Type B pancreatic cell (in vitro differentiated cells): ENCODE measurements around the gene TGFA. TPM values are rescaled to one million over a fixed set of nuclear protein-coding genes. Genes with fewer than 3 reads are reported as not detected.

ENCODE experiments used
- DNase-seq: peaks from one replicate; pipeline ENCODE4 v3.0.0; 2021; ENCODE audit warnings: mixed read lengths; ENCODE audit not compliant: unreplicated experiment; ENCODE audit errors: extremely low spot score
- H3K27ac Mint-ChIP-seq: 2 replicates; pipeline ENCODE4 v1.8.0; 2021; ENCODE audit warnings: mild to moderate bottlenecking, mixed read lengths
- H3K27me3 Mint-ChIP-seq: 2 replicates; pipeline ENCODE4 v1.8.0; 2021; ENCODE audit warnings: mixed read lengths
- H3K36me3 Mint-ChIP-seq: 2 replicates; pipeline ENCODE4 v1.8.0; 2021; ENCODE audit warnings: mixed read lengths
- H3K4me1 Mint-ChIP-seq: one replicate; pipeline ENCODE4 v1.8.0; 2021; ENCODE audit warnings: mixed read lengths; ENCODE audit not compliant: unreplicated experiment
- H3K4me3 Mint-ChIP-seq: 2 replicates; pipeline ENCODE4 v1.8.0; 2021; ENCODE audit warnings: mild to moderate bottlenecking, mixed read lengths
- H3K9me3 Mint-ChIP-seq: 2 replicates; pipeline ENCODE4 v1.8.0; 2021; ENCODE audit warnings: mixed read lengths
- CTCF ChIP-seq: fragments of 200-600 bp; sonication (generic); conservative IDR thresholded peaks from 2 replicates; pipeline ENCODE4 v1.5.0; 2021; ENCODE audit warnings: antibody characterized with exemption, mild to moderate bottlenecking
- total RNA-seq: library from RNA; stranded (reverse); gene quantifications from 2 replicates; pipeline ENCODE4 v1.2.1, GENCODE V29; 2021; ENCODE audit warnings: low replicate concordance

The TGFA gene
- total RNA-seq, 1 donor from 2014 or later: 6.8 TPM

- Mint-ChIP-seq H3K9me3 (no peaks in the 10 kb centered on the region), H3K36me3 (peaks cover 5% of the 10 kb centered on the region), H3K27ac (no peak overlapping the region), H3K4me3 (peak overlapping the region; percentile 25), H3K27me3 (peaks cover 54% of the 10 kb centered on the region), H3K4me1 (peaks cover 14% of the 10 kb centered on the region)
- DNase-seq: no peak
- no peak for TF ChIP-seq CTCF
These were observed 4.4 kb downstream of the TGFA start for GRCh38 chr2:70549064-70549710.

DNA sequence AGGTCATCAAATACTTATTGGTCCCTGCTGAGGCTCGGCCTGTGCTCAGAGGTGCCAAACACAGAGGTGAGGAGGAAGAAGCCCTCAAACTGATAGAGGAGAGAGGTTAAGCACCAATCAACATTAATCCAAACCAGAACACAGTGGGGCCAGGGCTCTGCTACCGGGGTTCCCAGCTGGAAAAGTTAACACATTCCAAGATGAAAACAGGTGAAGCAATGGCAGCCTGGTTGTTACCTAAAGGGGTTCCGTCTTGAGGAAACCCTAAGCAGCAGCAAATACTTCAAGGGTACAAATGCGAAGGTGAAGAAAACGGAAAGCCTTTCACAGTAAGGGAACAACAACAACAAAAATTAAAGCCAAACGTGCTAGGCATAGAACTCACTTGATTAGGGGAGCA, 5.4 kb downstream of the TGFA start:
- no peaks in the 10 kb centered on the region for H3K9me3 Mint-ChIP-seq
- H3K4me3 Mint-ChIP-seq: no peak overlapping the region
- peaks cover 5% of the 10 kb centered on the region for H3K36me3 Mint-ChIP-seq
- no peak for TF ChIP-seq CTCF
- H3K27me3 Mint-ChIP-seq: peaks cover 50% of the 10 kb centered on the region
- H3K4me1 Mint-ChIP-seq: peaks cover 12% of the 10 kb centered on the region
- no peak overlapping the region for H3K27ac Mint-ChIP-seq
- DNase-seq: no peak

GRCh38 chr2:70546885-70547284, 6.7 kb downstream of the TGFA start:
- H3K9me3 Mint-ChIP-seq: no peaks in the 10 kb centered on the region

GRCh38 chr2:70546376-70546775, 7.2 kb downstream of the TGFA start:
- DNase-seq: no peak
- Mint-ChIP-seq H3K27me3 (peaks cover 34% of the 10 kb centered on the region), H3K9me3 (no peaks in the 10 kb centered on the region), H3K4me1 (peaks cover 8% of the 10 kb centered on the region), H3K36me3 (peaks cover 5% of the 10 kb centered on the region), H3K4me3 (no peak overlapping the region), H3K27ac (no peak overlapping the region)
- no peak for TF ChIP-seq CTCF

More at GRCh38 chr2:70546885-70547284, 6.7 kb downstream of the TGFA start:
- H3K4me3 Mint-ChIP-seq: no peak overlapping the region
- no peak for TF ChIP-seq CTCF
- H3K4me1 Mint-ChIP-seq: peaks cover 3% of the 10 kb centered on the region
- H3K27ac Mint-ChIP-seq: no peak overlapping the region
- peaks cover 5% of the 10 kb centered on the region for H3K36me3 Mint-ChIP-seq
- H3K27me3 Mint-ChIP-seq: peaks cover 36% of the 10 kb centered on the region
- DNase-seq: no peak

DNA sequence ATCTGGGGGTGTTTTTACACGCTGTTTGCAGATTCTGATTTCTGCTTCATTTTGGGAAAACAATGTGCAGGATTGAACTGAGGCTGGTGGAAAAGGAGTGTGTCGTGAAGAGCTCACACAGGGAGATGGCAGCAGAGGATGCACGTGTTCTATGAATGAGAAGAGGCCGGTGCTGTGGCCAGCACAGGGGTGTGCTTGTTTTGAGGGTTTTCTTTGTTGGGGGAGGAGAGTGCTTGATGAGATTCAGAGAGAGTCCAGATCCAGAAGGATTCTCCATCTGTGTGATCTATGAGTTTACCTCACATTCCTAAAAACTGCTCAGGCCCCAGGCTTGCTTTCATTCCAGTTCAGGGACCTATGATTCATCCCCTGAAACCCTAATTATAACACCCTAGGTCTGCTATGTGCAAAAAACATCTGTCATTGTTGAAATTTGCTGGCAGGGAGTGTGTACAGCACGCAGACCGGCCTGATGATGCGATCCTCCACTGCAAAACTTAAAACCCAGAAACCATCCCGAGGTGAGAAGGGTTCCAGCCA, 12.1 kb downstream of the TGFA start:
- peaks cover 7% of the 10 kb centered on the region for H3K27me3 Mint-ChIP-seq
- H3K4me1 Mint-ChIP-seq: peaks cover 8% of the 10 kb centered on the region
- peak overlapping the region; percentile 26 for H3K27ac Mint-ChIP-seq
- H3K4me3 Mint-ChIP-seq: no peak overlapping the region
- DNase-seq: no peak
- peaks cover 6% of the 10 kb centered on the region for H3K9me3 Mint-ChIP-seq
- no peak for TF ChIP-seq CTCF
- H3K36me3 Mint-ChIP-seq: peaks cover 3% of the 10 kb centered on the region
